HK-2 (cell line): ENCODE measurements around the gene NUP93.
"Not testable (repeated sequence)": the region's sequence is repeated elsewhere in the genome, so short reads cannot be mapped to it uniquely, and the experiment has no call there.

Experiments
- DNase-seq: peaks from one replicate; pipeline ENCODE4 v3.0.0-alpha.2; 2018; ENCODE audit not compliant: unreplicated experiment

Gene NUP93

GRCh38 chr16:56709443-56710040, 20.4 kb upstream of the NUP93 start:
- no peak for DNase-seq

GRCh38 chr16:56710181-56710737, 19.7 kb upstream of the NUP93 start:
- no peak for DNase-seq

- DNase-seq = no peak
These were observed 18.1 kb upstream of the NUP93 start for GRCh38 chr16:56711862-56712261.

GRCh38 chr16:56713794-56714193, 16.1 kb upstream of the NUP93 start:
- DNase-seq = no peak

GRCh38 chr16:56715126-56715525, 14.8 kb upstream of the NUP93 start:
- no peak for DNase-seq

- no peak for DNase-seq
These were observed 13.2 kb upstream of the NUP93 start for GRCh38 chr16:56716761-56717160.

- DNase-seq = not testable (repeated sequence)
These were observed 12.4 kb upstream of the NUP93 start for GRCh38 chr16:56717532-56717931.

- DNase-seq = no peak
These were observed 7.6 kb upstream of the NUP93 start for GRCh38 chr16:56722200-56722842.

- no peak for DNase-seq
These were observed 5.7 kb upstream of the NUP93 start for GRCh38 chr16:56724191-56724590.

- DNase-seq = no peak
These were observed 3.6 kb upstream of the NUP93 start for GRCh38 chr16:56726283-56726682.

GRCh38 chr16:56726926-56727325, 3.0 kb upstream of the NUP93 start:
- no peak for DNase-seq

GRCh38 chr16:56728027-56728426, 1.9 kb upstream of the NUP93 start:
- no peak for DNase-seq

- peak; percentile 44 for DNase-seq
These were observed 772 bp upstream of the NUP93 start for GRCh38 chr16:56728980-56729734.

- DNase-seq = no peak
These were observed 2.4 kb downstream of the NUP93 start for GRCh38 chr16:56732366-56732765.

- no peak for DNase-seq
These were observed 2.9 kb downstream of the NUP93 start for GRCh38 chr16:56732832-56733231.

GRCh38 chr16:56734429-56734828, 4.5 kb downstream of the NUP93 start:
- no peak for DNase-seq

GRCh38 chr16:56736476-56736875, 6.5 kb downstream of the NUP93 start:
- DNase-seq = no peak

- DNase-seq = no peak
These were observed 7.6 kb downstream of the NUP93 start for GRCh38 chr16:56737539-56737938.

GRCh38 chr16:56738221-56738620, 8.3 kb downstream of the NUP93 start:
- no peak for DNase-seq

GRCh38 chr16:56739378-56739777, 9.4 kb downstream of the NUP93 start:
- not testable (repeated sequence) for DNase-seq

- DNase-seq = no peak
These were observed 11.5 kb downstream of the NUP93 start for GRCh38 chr16:56741399-56741798.

- peak; percentile 14 for DNase-seq
These were observed 12.4 kb downstream of the NUP93 start for GRCh38 chr16:56742030-56742984.
